Stimulated activated CD8-positive, alpha-beta memory T cell treated with anti-CD3 and anti-CD28 coated beads, Interleukin-15, amount 100 ng/mL, for 1 hour (primary cell): ENCODE data around the gene RPL28.
"Not testable (repeated sequence)": the region's sequence is repeated elsewhere in the genome, so short reads cannot be mapped to it uniquely, and the experiment has no call there.

Experiments
- DNase-seq: peaks from one replicate; pipeline ENCODE4 v3.0.0-alpha.2; 2020; ENCODE audit warnings: low read depth

Gene RPL28

GRCh38 chr19:55392820-55393761, 7.4 kb downstream of the RPL28 start:
- DNase-seq: no peak

- no peak for DNase-seq
Observed at GRCh38 chr19:55398200-55398925, 12.6 kb downstream of the RPL28 start.

DNA sequence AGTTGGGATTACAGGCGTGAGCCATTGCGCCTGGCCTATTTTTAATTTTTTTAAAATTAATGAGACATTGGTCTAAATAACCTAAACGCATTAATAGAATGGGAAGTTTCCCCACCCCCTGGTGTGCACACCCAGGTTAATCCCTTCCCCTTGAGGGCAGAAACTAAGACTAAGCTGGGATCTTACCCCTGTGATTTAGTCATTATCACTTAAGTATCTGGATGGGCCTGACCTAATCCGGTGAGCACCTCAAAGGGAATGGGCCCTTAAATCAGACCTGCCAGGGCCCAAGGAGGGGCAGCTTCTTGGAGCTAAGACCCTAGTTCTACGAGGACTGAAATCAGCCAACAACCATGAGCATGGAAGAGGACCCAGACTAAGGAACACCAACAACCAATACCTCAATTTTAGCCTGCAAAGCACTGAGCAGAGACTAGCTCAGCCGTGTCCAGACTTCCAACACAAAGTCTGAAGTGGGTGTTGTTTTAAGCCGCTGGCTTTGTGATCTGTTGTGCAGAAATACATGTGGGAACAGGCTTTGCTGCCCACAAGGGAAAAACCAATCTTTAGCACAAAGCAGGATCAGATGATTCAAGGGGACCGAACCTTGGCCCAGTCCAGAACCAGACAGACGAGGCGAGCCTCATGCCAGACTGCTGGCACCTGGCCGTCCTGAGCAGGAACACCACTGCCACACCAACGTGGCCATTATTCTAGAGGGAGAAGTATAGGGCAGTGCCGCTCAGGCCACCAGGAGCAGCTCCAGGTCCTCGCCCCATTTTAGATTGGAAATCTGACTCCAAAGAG, 14.8 kb downstream of the RPL28 start:
- no peak for DNase-seq

DNA sequence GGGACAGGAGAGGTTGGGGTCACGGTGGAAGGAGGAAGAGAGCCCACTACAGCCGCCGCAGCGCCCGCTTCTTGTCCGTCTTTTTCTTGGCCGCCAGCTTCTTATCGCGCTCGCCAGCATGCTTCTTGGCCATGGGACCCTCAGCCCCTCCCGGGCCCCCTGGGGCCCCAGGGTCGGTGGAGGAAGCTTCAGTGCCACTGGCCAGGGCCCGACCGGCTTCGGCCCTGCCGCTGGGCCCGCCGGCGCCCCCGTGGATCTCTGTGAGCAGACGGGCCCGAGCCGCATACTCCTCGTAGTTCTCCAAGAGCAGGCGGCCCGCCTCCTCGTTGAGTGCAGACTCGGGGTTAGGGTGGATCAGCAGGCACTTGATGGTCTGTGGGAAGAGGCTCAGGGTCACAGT, 15.7 kb downstream of the RPL28 start:
- not testable (repeated sequence) for DNase-seq

DNA sequence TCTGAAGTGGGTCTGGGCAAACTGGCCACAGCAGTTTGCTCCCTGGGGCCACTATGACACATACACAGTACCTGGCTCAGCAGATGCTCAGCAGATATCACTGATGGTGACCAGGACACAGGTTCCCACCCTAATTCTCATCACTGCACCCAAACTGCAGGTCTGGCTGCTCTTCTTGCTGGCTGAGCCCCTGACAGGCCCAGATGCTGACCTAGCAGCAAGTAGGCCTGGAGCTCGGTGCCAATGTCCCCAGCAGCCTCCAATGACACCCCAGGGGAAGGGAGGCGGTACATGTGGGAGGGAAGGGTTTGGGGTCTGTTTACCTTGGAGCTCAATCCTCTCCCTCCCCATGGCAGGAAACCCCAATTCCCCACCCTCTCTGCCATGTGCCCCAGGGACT, 16.8 kb downstream of the RPL28 start:
- no peak for DNase-seq

GRCh38 chr19:55405638-55406037, 19.9 kb downstream of the RPL28 start:
- DNase-seq: no peak

GRCh38 chr19:55406091-55406825, 20.5 kb downstream of the RPL28 start:
- DNase-seq: no peak

GRCh38 chr19:55406826-55407549, 21.3 kb downstream of the RPL28 start:
- DNase-seq: no peak

DNA sequence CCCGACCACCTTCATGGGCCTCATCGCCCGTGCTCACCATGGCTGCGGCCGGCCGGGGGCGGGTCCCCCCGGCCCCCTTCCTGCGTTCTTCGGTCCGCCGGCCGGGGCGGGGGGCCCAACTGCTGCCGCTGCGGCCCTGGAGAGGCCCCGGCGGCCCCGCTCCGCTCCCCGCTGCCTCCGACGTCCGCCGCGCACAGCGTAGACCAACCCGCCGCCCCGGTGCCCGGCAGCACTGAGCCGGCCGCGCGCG, 21.7 kb downstream of the RPL28 start, which contains the start of gene UBE2S:
UBE2S (minus strand) TSS at position 239 of the 250 bp plus-strand sequence; CDS start at position 40, 199 bp downstream.
- not testable (repeated sequence) for DNase-seq

DNA sequence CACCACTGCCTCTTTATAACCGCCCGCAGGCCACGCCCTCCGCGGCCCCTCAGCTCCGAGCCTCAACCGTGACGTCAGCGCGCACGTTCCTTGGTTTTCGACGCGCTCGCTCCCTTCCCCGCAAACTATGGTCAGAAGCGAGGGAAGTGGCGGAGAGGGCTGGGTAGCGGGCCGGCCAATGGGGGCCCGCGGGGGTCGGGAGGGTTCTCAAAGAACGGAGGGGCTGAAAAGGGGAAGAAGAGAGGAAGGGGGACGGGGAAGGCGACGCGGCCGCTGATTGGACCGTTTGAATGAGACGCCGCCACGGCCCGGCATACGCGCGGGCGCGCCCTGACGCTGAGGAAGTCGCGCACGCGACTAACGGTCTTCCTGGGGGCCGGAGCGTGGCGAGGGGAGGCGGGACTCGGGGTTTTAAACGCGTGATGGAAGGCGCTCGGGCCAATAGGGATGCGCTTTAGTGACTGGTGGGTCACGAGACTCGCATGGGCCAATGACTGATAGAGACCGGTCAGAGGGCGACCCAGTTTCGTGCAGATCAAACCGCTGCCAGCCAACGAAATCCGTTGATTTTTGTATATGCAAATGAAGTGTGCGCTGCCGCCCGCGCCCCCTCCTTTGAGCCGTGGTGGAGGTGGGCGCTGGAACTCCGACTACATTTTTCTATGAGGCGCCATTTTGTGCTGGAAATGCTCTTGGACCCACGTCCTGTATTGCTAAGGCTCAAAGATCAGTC, 22.2 kb downstream of the RPL28 start:
- peak; percentile 88 for DNase-seq

GRCh38 chr19:55408533-55408872, 22.8 kb downstream of the RPL28 start:
- DNase-seq: no peak

DNA sequence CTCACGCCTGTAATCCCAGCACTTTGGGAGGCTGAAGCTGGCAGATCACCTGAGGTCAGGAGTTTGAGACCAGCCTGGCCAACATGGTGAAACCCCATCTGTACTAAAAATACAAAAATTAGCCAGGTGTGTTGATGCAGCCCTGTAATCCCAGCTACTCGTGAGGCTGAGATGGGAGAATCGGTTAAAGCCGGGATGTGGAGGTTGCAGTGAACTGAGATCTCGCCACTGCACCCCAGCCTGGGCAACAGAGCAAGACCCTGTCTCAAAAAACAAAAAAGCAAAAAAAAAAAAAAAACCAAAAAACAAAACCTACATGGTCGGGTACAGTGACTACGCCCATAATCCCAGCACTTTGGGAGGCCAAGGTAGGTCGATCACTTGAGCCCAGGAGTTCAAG, 23.4 kb downstream of the RPL28 start:
- DNase-seq: not testable (repeated sequence)

GRCh38 chr19:55410168-55410567, 24.4 kb downstream of the RPL28 start:
- DNase-seq: no peak

DNA sequence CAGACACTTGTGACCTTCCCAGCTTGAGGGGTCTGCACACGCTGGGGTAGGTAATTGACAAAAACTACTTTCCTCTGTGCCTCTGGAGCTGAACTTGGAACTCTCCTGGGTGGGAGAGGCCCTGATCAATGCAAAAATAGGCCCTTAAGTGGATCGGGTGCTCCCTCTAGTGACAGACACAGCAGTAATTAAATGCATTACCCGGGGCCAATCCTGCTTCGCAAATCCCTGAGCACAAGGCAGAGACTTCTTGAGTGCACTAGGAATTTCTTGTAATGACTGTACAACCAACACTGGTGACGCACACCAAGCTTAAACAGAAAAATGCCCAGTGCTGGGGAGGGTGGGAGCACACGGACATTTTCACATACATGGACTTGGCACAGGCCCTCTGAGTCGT, 32.5 kb downstream of the RPL28 start:
- peak; percentile 25 for DNase-seq

GRCh38 chr19:55419103-55419502, 33.4 kb downstream of the RPL28 start:
- no peak for DNase-seq

DNA sequence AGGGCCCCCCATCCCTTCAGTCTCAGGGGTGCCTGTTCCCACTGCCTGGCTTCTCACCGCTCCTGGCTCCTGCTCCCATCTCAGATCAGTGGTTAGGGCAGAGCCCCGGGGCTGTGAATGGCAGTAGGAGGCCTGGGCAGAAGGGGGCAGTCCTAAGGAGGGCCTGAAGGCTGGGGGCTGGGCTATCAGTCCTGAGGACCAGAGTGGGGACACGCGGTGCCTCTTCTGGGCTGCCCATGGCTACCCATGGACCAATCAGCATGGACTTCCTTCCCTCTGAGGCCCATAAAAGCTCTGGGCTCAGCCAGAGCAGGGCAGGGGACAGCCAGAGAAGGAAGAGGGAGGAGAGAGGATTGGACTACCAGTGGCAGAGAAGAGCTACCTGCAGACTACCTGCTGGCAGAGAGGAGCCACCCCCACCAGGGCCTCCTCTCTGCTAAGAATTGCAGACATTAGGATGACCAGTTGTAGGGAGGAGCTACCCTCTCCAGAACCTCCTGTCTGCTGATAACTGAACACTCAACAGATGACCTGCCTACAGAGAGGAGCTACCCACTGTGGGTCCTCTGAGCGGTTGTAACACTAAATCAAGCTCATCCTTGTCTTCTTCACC, 34.0 kb downstream of the RPL28 start:
- DNase-seq: no peak

DNA sequence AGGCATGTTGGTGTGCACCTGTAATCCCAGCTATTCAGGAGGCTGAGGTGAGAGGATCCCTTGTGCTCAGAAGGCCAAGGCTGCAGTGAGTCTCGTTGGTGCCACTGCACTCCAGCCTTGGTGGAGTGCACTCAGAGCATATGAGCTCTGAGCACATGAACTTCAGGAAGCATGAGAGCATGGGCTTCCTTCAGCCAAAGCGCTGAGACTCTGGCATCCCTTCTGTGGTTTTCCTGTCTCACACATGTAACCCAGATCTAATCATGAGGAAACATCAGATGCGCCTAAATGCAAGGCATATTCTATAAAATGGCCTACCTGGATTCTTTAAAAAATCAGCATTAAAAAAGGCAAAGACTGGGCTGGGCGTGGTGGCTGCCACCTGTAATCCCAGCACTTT, 35.5 kb downstream of the RPL28 start:
- DNase-seq: not testable (repeated sequence)

DNA sequence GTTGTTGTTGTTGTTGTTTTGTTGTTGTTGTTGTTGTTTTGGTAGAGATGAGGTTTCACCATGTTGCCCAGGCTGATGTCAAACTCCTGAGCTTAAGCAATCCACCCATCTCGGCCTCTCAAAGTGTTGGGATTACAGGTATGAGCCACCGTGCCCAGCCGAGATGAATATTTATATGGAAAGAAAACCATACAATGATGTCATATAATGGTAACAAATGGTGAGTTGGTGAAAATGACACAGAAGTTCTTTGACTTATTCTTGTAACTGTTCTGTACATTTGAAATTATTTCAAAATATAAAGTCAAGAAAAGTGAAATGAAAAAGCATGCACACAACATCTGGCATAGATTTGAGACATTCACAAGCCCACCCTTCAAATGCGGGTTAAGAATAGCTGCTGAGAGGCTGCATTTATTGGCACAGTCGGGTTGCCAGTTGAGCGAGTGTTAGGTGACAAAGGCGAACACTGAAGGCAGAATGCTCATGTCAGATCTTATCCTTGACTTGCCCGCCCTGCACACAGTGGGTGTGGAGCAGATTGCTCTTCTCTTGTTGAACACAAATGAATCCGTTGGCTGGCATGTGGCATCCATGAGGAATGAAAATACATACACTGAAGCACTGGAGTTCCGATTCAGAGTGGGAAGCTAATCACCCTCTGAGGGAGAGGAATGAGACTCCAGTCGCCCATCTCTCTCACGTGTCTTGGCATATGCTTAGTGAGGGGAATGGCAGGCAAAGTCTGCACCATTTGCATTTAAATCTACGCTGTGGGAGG, 37.7 kb downstream of the RPL28 start:
- no peak for DNase-seq

DNA sequence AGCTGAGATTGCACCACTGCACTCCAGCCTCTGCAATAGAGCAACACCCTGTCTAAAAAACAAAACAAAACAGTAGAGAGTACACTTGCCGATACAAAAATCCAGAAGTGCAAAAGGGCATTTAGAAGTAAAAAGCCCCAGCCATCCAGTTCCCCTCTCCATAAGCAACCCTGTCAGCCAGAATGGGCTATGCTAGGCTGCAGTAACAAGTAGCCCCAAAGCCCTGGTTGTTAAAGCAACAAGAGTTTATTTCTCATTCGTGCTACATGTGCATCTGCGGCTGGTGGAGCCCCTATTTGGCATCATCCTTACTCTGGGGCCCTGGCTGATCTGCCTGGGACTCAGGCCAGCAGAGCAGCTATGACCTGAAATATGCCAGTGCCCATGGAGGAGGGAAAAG, 38.8 kb downstream of the RPL28 start:
- no peak for DNase-seq
